Left kidney (tissue), 2 donors: ENCODE measurements around the gene TFAP2B. TPM values are rescaled to one million over a fixed set of nuclear protein-coding genes. Genes with fewer than 3 reads are reported as not detected.

Experiments
- DNase-seq: peaks from one replicate; pipeline ENCODE4 v3.0.0-alpha.2; 2013
- polyA plus RNA-seq: library from polyadenylated mRNA; unstranded; fragments of 120-200 nt; gene quantifications from one replicate; pipeline ENCODE4 v1.2.1, GENCODE V29; 2013; ENCODE audit not compliant: insufficient read length

The TFAP2B gene
- polyA plus RNA-seq, 1 donor: 15.3 TPM

DNA sequence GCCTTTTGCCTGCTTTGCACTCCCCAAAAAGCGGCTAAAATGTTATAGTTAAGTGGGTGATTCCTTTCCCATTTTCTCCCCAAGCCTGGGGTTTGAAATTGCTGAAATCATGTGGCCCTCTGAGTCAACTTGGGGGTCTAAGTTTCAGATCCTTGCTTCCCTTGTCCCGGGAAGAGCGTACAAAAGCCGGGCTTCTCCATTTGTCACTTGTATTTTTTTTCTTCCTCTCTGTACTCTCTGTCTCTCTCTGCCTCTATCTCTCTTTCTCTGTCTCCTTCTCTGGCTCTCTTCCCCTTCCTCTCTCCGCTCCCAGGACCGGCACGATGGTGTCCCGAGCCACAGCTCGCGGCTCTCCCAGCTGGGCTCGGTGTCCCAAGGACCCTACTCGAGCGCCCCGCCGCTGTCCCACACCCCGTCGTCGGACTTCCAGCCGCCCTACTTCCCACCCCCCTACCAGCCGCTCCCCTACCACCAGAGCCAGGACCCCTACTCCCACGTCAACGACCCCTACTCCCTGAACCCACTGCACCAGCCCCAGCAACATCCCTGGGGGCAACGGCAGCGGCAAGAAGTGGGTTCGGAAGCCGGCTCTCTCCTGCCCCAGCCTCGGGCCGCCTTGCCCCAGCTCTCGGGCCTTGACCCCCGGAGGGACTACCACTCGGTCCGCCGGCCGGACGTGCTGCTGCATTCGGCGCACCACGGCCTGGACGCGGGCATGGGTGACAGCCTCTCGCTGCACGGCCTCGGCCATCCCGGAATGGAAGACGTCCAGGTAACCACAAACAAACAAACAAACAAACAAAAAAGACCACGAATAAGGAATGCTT lies 4.6 kb downstream of the TFAP2B start:
- DNase-seq: no peak

DNA sequence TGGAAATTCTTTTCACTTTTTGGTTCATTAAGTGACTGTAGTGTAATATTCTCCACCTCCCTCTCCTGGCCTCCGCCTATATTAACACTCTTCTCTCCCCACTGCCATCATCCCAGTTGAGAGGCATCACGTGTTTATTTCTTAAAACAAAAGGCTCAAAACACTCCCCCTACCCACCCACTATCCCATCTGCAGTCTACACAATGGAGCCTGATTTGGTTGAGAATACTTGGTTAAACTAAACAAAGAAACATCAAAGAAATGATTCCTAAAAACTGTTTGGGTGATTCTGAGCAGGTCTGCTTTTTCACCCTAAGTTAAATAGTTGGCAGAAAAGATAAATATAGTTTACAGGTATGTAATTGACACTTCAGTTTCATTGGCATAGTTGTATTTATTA lies 5.9 kb downstream of the TFAP2B start:
- DNase-seq: no peak

DNA sequence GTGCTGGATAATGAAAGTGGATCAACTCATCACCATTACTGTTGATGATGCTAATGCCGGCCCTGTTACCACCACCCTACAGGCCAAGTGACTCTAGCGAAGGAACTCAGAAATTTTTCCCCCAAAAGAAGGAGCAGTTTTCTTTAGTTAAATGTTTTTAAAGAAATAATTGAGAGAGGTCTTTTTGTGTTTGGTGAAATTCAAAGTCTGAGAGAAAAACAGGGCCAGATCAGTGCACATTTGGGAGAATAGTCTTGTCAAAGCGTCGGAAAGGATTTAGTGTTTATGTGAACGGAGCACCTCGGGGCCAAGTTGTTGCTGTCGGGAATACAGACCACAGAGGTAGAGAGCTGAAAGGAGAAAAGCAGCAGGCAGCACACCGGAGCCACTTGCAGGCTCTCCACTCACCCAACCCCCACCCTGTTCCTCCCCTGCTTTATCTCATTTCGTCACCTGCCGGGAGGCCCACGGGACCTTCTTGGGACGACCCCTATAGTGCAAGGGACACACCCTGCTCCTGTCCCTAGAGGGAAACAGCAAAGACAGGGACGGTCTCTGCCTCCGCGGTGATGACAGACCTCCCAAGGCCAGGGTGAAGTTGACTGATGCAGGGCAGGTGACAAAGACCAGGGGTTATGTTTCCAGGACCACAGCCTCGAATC lies 6.8 kb downstream of the TFAP2B start:
- DNase-seq: no peak

DNA sequence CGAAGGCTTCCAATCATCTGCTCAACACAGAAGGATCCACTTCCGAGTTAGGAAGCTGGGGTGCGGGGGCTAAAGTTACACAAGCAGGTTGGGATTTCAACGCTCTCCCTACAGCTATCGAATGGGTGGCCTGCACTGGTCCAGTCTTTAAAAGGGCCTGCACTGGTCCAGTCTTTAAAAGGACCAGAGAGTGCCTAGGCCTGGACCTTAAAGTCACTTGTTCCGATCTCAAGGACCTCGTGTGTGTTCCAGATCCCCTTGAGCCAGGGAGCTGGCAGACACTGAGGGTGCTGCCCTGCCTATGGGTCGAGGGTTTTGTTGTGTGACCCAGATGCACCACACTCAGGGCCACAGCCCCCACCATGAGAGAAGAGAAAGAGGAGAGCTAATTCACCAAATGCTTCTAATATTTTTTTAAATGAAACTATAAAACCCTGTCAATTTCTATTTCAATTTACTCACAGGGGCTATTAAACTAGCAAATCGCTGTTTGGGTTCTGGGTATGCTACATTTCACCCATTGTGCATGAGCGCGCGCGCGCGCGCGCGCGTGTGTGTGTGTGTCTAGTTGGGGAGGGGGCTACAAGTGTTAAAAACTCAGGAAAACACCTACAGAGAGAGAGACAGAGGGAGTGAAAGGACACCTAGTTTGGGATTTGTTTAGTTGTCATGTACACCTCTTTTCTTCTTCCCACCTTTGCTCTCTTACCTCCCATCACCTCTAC lies 7.5 kb downstream of the TFAP2B start:
- no peak for DNase-seq

DNA sequence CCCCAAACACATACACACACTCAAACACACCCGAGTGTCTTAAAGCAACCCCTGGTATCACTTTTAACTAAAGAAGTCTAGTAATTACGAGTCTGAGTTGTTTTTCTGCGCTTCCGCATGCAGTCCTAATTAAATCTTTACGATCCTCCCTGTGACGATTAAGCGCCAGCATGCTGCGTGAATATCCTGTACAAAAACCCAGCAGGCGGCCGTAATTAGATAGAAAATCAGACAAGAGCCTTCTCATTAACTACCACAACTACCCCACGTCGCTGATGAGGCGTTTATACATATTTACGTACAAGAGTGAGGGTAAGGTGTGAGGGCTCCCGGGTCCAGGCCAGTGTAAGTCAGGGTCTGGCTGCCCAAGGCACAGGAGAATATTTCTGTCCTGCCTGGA lies 8.1 kb downstream of the TFAP2B start:
- DNase-seq: no peak

DNA sequence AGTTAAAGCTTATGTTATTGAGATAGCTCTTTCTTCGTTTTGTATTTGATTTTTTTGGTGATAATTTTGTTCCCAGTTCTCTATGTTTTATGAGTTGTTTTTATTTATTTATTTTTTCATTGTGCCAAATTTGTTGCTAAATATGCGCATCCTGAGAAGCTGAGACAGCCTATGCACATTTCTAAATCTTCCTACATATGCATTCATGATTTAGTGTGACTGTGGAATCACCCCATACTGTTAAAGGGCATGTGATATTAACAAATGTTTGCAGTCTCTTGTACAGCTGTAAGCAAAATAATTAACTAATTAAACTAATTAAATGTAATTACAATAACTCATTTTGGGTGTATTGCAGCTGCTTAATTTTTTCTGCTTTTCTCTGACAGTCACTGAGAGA lies 10.4 kb downstream of the TFAP2B start:
- no peak for DNase-seq

DNA sequence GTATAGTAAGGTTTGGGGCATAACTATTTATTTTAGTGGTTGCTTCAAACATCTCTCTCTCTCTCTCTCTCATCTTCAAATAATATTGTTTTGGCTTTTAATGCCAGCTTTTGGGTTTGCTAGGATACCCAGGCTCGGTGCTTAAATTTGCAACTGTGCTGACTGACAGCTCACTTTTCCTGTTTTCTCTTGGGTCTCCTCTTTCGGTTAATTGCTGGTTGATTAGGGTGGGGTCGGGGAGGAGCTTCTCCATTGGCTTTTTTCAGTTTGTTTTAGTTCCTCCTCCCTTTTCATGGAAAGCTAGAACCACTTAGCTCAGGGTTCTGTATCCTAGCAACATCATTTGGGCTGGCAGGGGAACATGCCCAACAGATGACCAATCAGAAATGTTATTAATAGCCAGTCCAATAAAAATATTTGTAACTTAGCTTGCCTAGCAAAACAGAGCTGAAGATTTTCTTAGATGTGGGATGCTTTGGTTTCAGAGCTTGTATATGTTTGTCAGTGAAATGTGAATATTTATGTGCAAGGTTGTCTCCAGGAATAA lies 11.3 kb downstream of the TFAP2B start:
- DNase-seq: no peak

DNA sequence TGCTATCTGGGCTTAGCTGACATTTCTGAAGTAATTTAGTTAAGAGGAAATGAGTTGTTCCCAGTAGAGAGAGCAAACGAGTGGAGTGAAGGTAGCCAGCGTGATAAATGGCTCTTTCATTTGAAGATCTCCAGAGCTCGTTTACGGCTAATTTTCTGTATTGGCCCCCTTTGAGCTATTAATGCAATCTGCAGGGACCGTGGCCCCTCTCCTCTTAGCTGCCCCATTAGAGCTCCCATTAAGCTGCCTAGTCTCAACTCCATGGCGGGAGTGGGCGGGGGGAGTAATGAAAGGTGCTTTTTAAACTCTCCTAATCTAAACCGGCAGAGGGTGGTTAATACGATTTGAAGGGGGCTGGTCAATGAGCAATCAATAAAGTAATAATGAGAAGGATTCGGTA lies 12.5 kb downstream of the TFAP2B start:
- no peak for DNase-seq

DNA sequence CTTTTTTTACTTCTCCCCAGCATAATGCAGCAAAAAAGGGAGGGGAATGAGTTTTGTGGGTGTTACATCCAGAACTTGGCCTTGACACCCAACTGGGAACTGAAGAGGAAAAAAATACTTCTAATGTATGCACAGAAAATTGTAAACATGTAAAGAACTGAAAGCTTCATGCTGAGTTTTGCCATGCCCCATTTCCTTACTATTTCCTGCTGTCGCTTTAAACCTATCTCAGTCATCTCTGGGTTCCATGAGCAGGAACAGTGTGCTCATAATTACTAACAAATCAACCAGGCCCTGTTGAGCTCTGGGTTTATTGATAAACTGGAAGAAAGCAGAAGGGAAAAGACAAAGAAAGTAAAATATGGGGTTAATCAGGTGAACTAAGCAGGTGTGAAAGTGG lies 14.2 kb downstream of the TFAP2B start:
- DNase-seq: no peak

DNA sequence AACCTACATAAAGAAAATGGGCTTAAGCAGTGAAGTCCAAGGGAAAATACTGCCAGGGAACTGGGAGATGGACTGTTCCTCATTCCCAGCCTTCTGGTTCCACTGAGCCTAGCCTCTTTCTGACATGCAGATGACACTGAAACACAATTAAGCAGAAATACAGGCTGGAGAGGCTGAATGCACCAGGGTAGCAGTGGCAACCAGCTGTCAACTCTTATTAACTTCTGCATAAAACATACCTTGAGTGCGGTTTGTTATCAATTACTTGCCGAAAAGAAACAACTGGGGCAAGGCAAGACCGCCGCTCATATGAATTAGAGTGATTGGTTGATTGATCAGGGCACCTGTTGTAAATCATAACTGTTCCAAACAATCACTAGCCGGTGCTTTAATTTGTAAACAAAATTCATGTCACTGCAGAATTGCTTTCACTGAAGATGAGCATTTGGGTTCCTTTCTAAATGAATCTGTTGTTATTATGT lies 16.3 kb downstream of the TFAP2B start:
- no peak for DNase-seq

DNA sequence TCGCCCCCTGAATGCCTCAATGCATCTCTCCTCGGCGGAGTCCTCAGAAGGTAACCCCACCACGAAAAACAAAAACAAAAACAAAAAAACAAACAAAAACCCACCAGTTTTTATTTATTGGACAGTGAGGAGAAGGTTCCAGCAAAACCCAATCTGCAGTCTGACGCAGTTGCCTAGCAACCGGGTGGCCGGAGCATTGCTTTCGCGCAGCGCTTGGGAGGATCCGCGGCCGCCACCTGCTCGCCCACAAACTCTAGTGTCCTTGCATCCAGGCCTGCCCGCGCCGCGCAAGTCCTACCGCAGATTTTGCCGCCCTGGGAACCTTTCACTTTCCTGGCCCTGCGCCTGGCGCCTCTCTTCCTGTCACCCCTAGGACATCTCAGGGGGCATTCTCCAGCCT lies 17.6 kb downstream of the TFAP2B start:
- no peak for DNase-seq

DNA sequence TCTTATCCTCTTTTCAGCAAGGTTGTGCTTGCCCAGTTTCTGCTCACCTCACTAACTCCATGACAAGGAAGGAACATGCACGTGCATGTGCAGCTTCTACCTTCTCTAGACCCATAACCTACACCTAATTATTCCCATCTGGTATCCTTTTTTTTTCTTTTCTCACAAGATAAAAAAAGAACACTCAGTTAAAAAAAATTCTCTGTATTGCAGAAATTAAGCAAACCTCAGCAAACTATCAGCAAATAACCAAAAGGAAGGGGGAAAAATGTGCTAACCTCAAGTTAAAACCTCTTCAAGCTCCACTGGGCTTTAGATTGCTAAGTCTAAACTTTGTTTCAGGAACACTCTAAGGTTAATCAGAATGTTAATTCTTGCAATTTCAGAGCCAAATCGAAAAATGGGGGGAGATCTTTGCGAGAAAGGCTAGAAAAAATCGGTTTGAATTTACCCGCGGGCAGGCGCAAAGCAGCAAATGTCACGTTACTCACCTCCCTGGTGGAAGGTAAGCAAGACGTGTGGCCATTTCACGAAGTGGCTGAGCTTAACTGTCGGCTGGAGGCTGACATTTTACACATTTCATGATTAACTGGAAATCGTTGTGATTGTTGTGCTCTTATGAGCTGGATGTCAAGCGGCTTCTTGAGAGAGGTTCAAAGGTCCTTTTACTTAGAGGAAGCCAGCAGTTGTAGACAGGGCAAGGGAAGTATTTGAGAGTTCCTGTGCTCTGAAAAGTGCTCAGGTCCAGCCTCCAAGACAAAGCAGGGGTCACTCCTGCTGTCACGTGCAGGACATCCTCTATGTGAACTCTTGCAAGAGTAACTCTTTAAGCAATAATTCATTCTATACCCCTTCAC lies 19.1 kb downstream of the TFAP2B start:
- DNase-seq: no peak

DNA sequence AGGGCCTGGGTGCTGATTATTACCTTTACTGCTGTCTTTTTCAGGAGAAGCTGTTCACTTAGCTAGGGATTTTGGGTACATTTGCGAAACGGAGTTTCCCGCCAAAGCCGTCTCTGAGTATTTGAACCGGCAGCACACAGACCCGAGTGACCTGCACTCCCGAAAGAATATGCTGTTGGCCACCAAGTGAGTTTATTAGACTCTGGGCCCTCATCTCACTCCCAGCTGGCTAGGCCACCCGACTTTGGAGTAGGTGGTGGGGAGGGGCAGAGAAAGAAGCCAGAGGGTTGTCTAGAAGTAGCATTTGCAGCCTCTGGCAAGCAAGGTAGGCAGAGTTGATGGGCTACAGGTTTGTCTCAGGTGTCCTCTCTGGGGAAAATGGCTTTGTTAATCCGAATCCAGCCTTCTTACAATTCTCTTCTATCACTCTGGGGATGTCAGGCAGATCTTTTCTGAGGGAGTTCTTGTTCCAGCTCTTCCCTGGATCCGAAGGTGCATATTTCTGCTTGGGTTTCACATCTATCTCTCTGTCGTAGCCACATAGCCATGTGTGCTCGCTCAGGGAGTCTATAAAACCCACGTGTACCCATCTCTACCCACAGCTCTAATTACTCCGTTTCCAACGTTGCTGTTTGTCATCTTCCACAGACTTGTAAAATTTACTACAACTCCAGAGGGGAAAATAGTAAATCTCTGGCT lies 21.6 kb downstream of the TFAP2B start:
- no peak for DNase-seq

DNA sequence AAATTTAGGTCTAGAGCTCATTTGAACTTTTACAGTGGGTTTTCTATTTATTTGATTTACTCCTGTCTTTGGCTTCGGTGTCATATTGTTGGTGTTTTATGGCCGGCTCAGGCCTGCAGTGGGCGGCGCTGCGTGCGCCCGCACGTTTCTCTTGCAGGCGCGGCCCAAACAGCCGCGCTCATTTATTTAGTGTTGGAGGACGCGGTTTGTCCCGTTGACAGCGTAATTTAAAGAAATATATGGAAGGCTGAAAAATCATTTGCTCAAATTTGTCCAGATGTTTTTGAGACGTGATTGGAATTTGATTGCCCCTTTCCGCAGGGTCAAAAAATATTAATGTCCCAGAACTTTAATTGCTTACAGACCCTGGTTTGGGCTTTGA lies 22.1 kb downstream of the TFAP2B start:
- no peak for DNase-seq

DNA sequence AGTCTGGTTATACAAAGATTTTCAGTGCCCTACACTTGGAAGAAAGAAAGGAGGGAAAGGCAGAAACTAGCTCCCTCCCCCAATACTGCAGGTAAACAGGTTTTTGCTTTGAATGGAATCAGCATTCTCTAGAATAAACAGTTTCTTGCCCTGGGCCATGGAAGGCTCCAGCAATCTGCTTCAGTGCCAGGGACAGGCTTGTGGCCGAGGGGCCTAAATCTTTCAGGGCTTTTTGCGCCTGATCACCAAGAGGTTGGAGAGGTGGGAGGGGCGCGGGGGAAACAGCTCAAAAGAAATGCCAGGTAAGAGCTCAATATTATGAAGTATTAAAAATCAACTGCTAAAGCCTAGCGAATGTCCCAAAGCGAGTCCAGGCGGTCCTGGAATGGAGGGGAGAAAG lies 23.8 kb downstream of the TFAP2B start:
- no peak for DNase-seq

DNA sequence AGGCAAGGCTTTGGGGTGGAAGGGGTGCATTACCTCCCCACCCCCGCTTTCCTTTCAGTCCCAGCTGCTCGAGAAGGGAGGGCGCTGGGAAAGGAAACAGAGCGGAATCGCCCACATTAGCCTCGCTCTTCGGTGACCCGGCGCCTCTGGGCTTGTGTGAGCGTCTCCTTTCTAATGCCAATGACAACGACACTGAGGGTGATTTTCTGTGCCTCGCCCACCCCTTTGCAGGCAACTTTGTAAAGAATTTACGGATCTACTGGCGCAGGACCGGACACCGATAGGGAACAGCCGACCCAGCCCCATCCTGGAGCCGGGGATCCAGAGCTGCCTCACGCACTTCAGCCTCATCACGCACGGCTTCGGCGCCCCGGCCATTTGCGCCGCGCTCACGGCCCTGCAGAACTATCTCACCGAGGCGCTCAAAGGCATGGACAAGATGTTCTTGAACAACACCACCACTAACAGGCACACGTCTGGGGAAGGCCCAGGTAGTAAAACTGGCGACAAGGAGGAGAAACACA lies 24.3 kb downstream of the TFAP2B start:
- no peak for DNase-seq

DNA sequence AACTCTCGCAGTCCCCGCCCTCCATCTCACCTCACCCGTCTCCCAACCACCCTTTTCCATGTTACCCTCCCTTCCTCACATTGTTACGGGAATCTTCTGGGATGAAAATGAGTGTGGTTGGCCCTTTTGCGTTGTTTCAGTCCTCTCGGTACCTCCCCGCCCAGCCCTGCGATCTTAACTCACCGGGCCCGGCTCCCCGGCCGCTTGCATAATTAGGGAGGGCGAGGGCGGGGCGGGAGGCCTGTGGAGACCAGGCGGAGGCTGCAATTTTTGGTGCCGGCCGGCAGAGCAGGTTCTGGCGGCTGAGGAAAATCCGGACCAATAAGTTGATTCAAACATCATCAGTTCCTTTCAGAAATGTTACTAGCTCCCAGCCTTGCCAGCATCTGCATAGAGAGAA lies 25.2 kb downstream of the TFAP2B start:
- no peak for DNase-seq

DNA sequence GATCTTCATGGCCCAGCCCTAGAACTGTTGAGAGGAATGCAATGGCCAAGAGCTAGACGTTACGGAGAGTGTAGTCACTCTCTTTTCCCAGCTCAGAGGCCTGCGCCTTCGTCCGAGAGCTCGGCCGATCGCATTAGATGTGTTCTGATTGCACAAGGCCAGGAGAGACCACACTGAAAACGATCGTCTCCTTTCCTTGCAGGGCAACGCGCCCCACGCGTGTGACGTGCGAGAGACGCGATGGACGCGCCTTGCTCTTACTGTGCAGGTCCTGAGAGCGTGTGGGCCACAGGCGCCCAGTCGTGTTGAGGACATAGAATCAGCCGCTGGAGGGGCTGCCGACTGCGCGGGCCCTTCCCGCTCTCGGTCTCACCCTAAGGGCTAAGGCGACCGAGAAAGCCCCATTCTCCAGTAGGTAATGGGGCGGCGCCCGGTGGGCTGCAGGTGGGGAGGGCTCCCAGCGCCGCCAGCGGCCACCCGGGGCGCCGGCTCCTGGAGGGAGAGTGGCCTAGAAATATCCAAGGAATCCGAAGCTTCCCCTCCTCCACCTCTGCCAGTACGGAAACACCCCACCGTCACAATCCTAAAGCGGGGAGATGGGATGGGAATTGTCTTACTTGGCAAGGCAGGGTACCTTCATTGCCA lies 26.9 kb downstream of the TFAP2B start:
- no peak for DNase-seq

DNA sequence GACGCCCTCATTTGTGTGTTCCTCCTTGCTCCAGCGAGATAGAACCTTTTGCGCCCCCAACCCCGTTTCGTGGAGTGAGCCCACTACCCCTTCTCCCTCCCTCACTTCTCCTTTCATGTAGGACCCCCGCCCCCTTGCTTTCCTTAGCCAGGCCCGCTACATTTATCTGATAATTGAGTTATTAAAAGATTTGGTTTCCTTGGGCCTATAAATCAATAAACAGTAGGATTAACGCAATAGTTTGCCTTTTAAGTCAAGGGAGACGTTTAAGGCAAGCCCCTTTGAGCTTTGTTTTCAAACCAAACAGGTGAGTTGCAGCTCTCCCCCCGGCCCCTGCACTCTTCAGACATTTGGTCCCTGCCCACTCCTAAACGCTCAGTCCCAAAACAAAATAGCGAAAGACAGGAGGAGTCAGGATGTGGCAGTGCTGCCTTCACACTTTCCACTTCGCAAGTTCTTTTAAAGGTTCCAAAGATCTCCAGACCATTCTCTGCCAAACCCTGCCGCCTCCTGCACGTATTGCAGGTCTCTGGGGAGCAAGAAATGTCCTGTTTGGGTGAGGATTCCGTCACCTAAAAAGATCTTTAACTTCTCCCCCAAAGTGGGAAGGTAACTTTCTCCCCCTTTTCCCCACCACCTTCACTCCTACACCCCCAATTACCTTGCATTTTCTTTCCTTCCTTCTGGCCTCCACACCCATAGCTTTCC lies 27.6 kb downstream of the TFAP2B start:
- DNase-seq: no peak

DNA sequence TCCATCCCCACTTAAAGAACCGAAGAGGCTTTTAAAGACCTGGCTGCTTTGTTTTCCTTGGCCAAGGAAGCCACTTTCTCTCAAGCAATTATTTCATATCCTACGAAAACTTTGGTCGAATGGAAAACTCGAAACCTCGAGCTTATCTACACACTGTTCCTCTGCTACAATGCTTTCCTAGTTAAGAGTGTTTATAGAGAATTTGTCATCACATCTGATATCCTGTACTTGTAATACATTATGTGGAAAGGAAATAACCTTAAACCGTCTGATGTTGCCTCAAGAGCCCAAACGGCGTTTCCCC lies 28.1 kb downstream of the TFAP2B start:
- DNase-seq: no peak
